SK-N-SH (cell line): ENCODE results near the gene RFX2. TPM values are rescaled to one million over a fixed set of nuclear protein-coding genes. Genes with fewer than 3 reads are reported as not detected.

Experiments used
- CTCF ChIA-PET: fragments of 300-600, 350-600 bp; formaldehyde crosslinking; extraction: SDS; loops from one replicate; lab custom pipeline; 2021; lab: Yijun Ruan, JAX
- POLR2A ChIA-PET: fragments of 350-600 bp; sonication (Branson Sonifier 250); formaldehyde crosslinking; extraction: SDS; loops from one replicate; lab custom pipeline; 2020; ENCODE audit warnings: antibody characterized with exemption, inconsistent platforms; lab: Yijun Ruan, JAX
- DNase-seq: peaks from one replicate; pipeline ENCODE4 v3.0.0; 2012
- H2AFZ ChIP-seq: fragments of 200-600 bp; sonication (generic); 2 replicates; pipeline ENCODE4 v1.8.1; 2016; ENCODE audit warnings: antibody characterized with exemption, mild to moderate bottlenecking, low read depth
- H3F3A ChIP-seq: fragments of 200-600 bp; sonication (generic); replicated peaks from 2 replicates; pipeline ENCODE3; 2016; ENCODE audit warnings: antibody characterized with exemption, mild to moderate bottlenecking; ENCODE audit not compliant: insufficient read depth
- H3K27ac ChIP-seq, 2 experiments: fragments of 200-500 bp in 1 of 2; fragments of 200-600 bp in 1 of 2; sonication (Bioruptor generic) in 1 of 2; sonication (generic), shearing (Covaris generic) in 1 of 2; 2 replicates each; pipeline versions ENCODE4 v1.5.1 to v1.6.1; 2014 to 2016; ENCODE audit warnings: low read depth in 2 of 2, inconsistent platforms in 1 of 2, low read length in 1 of 2, mild to moderate bottlenecking in 1 of 2, mixed read lengths in 1 of 2
- H3K27me3 ChIP-seq: fragments of 200-600 bp; sonication (generic), shearing (Covaris generic); 2 replicates; pipeline ENCODE4 v1.6.1; 2016; ENCODE audit warnings: mixed run types; ENCODE audit not compliant: insufficient read depth
- H3K36me3 ChIP-seq, 2 experiments: fragments of 200-500 bp in 1 of 2; fragments of 200-600 bp in 1 of 2; sonication (Bioruptor generic) in 1 of 2; sonication (generic) in 1 of 2; replicated peaks in 1 of 2; 2 replicates each; pipeline versions ENCODE3 to v1.5.1; 2014 to 2016; ENCODE audit warnings: low read length in 1 of 2, mild to moderate bottlenecking in 1 of 2; ENCODE audit not compliant: insufficient read depth in 2 of 2, control insufficient read depth in 1 of 2
- H3K4me1 ChIP-seq, 2 experiments: fragments of 200-500 bp in 1 of 2; fragments of 200-600 bp in 1 of 2; sonication (Bioruptor generic) in 1 of 2; sonication (generic), shearing (Covaris generic) in 1 of 2; 2 replicates each; pipeline versions ENCODE4 v1.5.1 to v1.6.1; 2014 to 2016; ENCODE audit warnings: low read depth in 1 of 2, low read length in 1 of 2, mixed run types in 1 of 2; ENCODE audit not compliant: insufficient read depth in 2 of 2, control insufficient read depth in 1 of 2
- H3K4me2 ChIP-seq: fragments of 200-600 bp; sonication (generic), shearing (Covaris generic); 2 replicates; pipeline ENCODE4 v1.6.1; 2017; ENCODE audit warnings: mixed run types
- H3K4me3 ChIP-seq, 2 experiments: fragments of 200-500 bp in 1 of 2; fragments of 200-600 bp in 1 of 2; sonication (Bioruptor generic) in 1 of 2; sonication (generic), shearing (Covaris generic) in 1 of 2; 2 replicates each; pipeline versions ENCODE4 v1.5.1 to v1.8.1; 2014 to 2016; ENCODE audit warnings: low read depth in 2 of 2, inconsistent platforms in 1 of 2, low read length in 1 of 2, mild to moderate bottlenecking in 1 of 2, mixed read lengths in 1 of 2, moderate library complexity in 1 of 2
- H3K79me2 ChIP-seq: fragments of 200-600 bp; sonication (generic); 2 replicates; pipeline ENCODE4 v1.8.1; 2017; ENCODE audit warnings: mild to moderate bottlenecking; ENCODE audit not compliant: insufficient read depth
- H3K9ac ChIP-seq: fragments of 200-600 bp; sonication (generic); 2 replicates; pipeline ENCODE4 v1.6.1; 2017; ENCODE audit warnings: mixed run types
- H3K9me2 ChIP-seq: fragments of 200-600 bp; sonication (generic); 2 replicates; pipeline ENCODE4 v1.6.1; 2017; ENCODE audit warnings: mixed run types
- H3K9me3 ChIP-seq: fragments of 200-600 bp; sonication (generic); 2 replicates; pipeline ENCODE4 v1.6.1; 2017; ENCODE audit warnings: mixed run types, mild to moderate bottlenecking, moderate library complexity
- H4K20me1 ChIP-seq: fragments of 200-600 bp; sonication (generic); 2 replicates; pipeline ENCODE4 v1.6.1; 2017; ENCODE audit warnings: mild to moderate bottlenecking, mixed run types; ENCODE audit not compliant: insufficient read depth
- CHD2 ChIP-seq: fragments of 150-350 bp; IDR thresholded peaks from 2 replicates; pipeline ENCODE4 v1.6.1; 2018; ENCODE audit warnings: low read length; ENCODE audit not compliant: partially characterized antibody
- EP300 ChIP-seq, 2 experiments: IDR thresholded peaks; 2 replicates each; pipeline versions ENCODE4 v1.4.0 to v1.6.1; 2012; ENCODE audit warnings: borderline replicate concordance in 1 of 2, low read depth in 1 of 2, low read length in 1 of 2
- EZH2phosphoT487 ChIP-seq: fragments of 200-600 bp; sonication (generic); IDR thresholded peaks from 2 replicates; pipeline ENCODE4 v1.6.1; 2017; ENCODE audit warnings: low read depth, mixed run types, mild to moderate bottlenecking, antibody characterized with exemption, moderate library complexity, borderline replicate concordance
- FOXJ3 ChIP-seq: sonication (generic); formaldehyde crosslinking; IDR thresholded peaks from 2 replicates; pipeline ENCODE4 v1.5.1; 2020; ENCODE audit warnings: mild to moderate bottlenecking, missing genetic modification reagents
- GABPA ChIP-seq: IDR thresholded peaks from 2 replicates; pipeline ENCODE4 v1.4.0; 2012; ENCODE audit warnings: low read depth, mild to moderate bottlenecking
- GATA2 ChIP-seq: sonication (generic); formaldehyde crosslinking; IDR thresholded peaks from 2 replicates; pipeline ENCODE4 v1.5.0; 2020; ENCODE audit warnings: mild to moderate bottlenecking, missing genetic modification reagents
- IRF3 ChIP-seq: fragments of 150-350 bp; IDR thresholded peaks from 2 replicates; pipeline ENCODE4 v1.6.1; 2016; ENCODE audit warnings: mild to moderate bottlenecking, low read depth, low read length
- MEF2A ChIP-seq: IDR thresholded peaks from 2 replicates; pipeline ENCODE4 v1.4.0; 2012; ENCODE audit warnings: low read depth, borderline replicate concordance
- NRF1 ChIP-seq: IDR thresholded peaks from 2 replicates; pipeline ENCODE4 v1.6.1; 2012; ENCODE audit warnings: low read depth, mild to moderate bottlenecking, low read length
- POLR2AphosphoS5 ChIP-seq: IDR thresholded peaks from 2 replicates; pipeline ENCODE4 v1.6.1; 2012; ENCODE audit warnings: low read depth, low read length
- RFX5 ChIP-seq: IDR thresholded peaks from 2 replicates; pipeline ENCODE4 v1.6.1; 2012; ENCODE audit warnings: mild to moderate bottlenecking, improper control_type of control experiment, low read length
- RXRA ChIP-seq: IDR thresholded peaks from 2 replicates; pipeline ENCODE4 v1.4.0; 2012; ENCODE audit warnings: low read depth, mild to moderate bottlenecking, borderline replicate concordance
- TAF1 ChIP-seq: IDR thresholded peaks from 2 replicates; pipeline ENCODE4 v1.6.1; 2012; ENCODE audit warnings: low read depth, mild to moderate bottlenecking, low read length, moderate library complexity, borderline replicate concordance
- TCF12 ChIP-seq: IDR thresholded peaks from 2 replicates; pipeline ENCODE4 v1.4.0; 2012
- USF1 ChIP-seq: IDR thresholded peaks from 2 replicates; pipeline ENCODE4 v1.4.0; 2012; ENCODE audit warnings: low read depth, borderline replicate concordance
- WGBS: methylation state at CpG from one replicate; pipeline ENCODE4 v1.1.6; 2017; ENCODE audit warnings: low lambda C conversion rate; 5-methylcytosine and 5-hydroxymethylcytosine counted together
- polyA plus RNA-seq, 3 experiments: library from polyadenylated mRNA; depleted of rRNA; stranded (reverse); fragments of >200 nt; gene quantifications; 2 replicates each; pipeline ENCODE4 v1.2.3, GENCODE V29; 2012
- TF ChIP-seq, protein P1 (sequence below): fragments of 200-600 bp; sonication (generic); IDR thresholded peaks from 2 replicates; pipeline ENCODE4 v1.6.1; 2017; ENCODE audit warnings: antibody characterized with exemption, mild to moderate bottlenecking, moderate library complexity

The RFX2 gene
- polyA plus RNA-seq, 1 of the 3 experiments (the other 2 are of a cell fraction): 12.6 TPM

- TF ChIP-seq USF1: no peak
- TF ChIP-seq RFX5: no peak
- TF ChIP-seq, all 33 proteins: peak for 0
These were observed 8.7 kb upstream of the RFX2 start (continued) for GRCh38 chr19:6119031-6119430.

GRCh38 chr19:6118043-6118442 is 7.7 kb upstream of the RFX2 start:
- ChIA-PET CTCF (interaction anchor here (1.9 to 10.3 kb wide), 4 partner anchors 9 to 131 kb away, joined by 4 to 65 read pairs (median 26); no protein-coding TSS in a partner anchor), POLR2A (no interaction called here)
- Histone ChIP-seq H3K27me3 (no peaks in the 10 kb centered on the region), H3K27ac (no peak overlapping the region), H3K9me2 (no peaks in the 10 kb centered on the region), H3K4me3 (no peak overlapping the region), H2AFZ (no peak overlapping the region), H3K9me3 (no peaks in the 10 kb centered on the region), H3K9ac (no peak overlapping the region), H4K20me1 (no peaks in the 10 kb centered on the region), H3K4me1 (no peaks in the 10 kb centered on the region), H3K4me2 (no peak overlapping the region), H3F3A (no peaks in the 10 kb centered on the region), H3K79me2 (no peaks in the 10 kb centered on the region), H3K36me3 (no peaks in the 10 kb centered on the region)
- 5% methylated on average over 2 of the region's 2 CpGs for WGBS
- no peak for DNase-seq
- no peak for TF ChIP-seq RFX5
- TF ChIP-seq CHD2: no peak
- no peak for TF ChIP-seq EZH2phosphoT487
- TF ChIP-seq, protein P1, sequence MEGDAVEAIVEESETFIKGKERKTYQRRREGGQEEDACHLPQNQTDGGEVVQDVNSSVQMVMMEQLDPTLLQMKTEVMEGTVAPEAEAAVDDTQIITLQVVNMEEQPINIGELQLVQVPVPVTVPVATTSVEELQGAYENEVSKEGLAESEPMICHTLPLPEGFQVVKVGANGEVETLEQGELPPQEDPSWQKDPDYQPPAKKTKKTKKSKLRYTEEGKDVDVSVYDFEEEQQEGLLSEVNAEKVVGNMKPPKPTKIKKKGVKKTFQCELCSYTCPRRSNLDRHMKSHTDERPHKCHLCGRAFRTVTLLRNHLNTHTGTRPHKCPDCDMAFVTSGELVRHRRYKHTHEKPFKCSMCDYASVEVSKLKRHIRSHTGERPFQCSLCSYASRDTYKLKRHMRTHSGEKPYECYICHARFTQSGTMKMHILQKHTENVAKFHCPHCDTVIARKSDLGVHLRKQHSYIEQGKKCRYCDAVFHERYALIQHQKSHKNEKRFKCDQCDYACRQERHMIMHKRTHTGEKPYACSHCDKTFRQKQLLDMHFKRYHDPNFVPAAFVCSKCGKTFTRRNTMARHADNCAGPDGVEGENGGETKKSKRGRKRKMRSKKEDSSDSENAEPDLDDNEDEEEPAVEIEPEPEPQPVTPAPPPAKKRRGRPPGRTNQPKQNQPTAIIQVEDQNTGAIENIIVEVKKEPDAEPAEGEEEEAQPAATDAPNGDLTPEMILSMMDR: no peak
- no peak for TF ChIP-seq NRF1
- TF ChIP-seq TCF12: no peak
- no peak for TF ChIP-seq MEF2A
- no peak for TF ChIP-seq GABPA
- TF ChIP-seq IRF3: no peak
- TF ChIP-seq TAF1: no peak
- no peak for TF ChIP-seq RXRA
- no peak for TF ChIP-seq POLR2AphosphoS5
- TF ChIP-seq FOXJ3 (CRISPR knock-in tag): no peak
- no peak for TF ChIP-seq GATA2 (CRISPR knock-in tag)
- no peak for TF ChIP-seq EP300 (IDR thresholded peaks at IDR 0.05; ENCODE audit: borderline replicate concordance in 1 of 2, low read depth in 1 of 2, low read length in 1 of 2)
